ENCODE measurements around the gene MAN1B1.
"Not testable (repeated sequence)": the region's sequence is repeated elsewhere in the genome, so short reads cannot be mapped to it uniquely, and the experiment has no call there.

MAN1B1 gene

GRCh38 chr9:137112564-137113384, 26.0 kb downstream of the MAN1B1 start:
- no peak for DNase-seq

GRCh38 chr9:137113385-137114159, 26.8 kb downstream of the MAN1B1 start:
- no peak for DNase-seq

GRCh38 chr9:137114220-137114612, 27.4 kb downstream of the MAN1B1 start:
- no peak for DNase-seq

GRCh38 chr9:137114613-137115393, 28.0 kb downstream of the MAN1B1 start, which contains the start of gene DPP7:
TSS of gene DPP7 (minus strand) at chr9:137114733. CDS start at chr9:137114713, 20 bp downstream.
- no peak for DNase-seq

GRCh38 chr9:137115394-137116026, 28.7 kb downstream of the MAN1B1 start:
- no peak for DNase-seq

- DNase-seq: no peak
Measured at GRCh38 chr9:137116027-137116507, 29.3 kb downstream of the MAN1B1 start.

- no peak for DNase-seq
Measured at GRCh38 chr9:137116728-137117127, 29.9 kb downstream of the MAN1B1 start.

- no peak for DNase-seq
Measured at GRCh38 chr9:137117269-137117731, 30.5 kb downstream of the MAN1B1 start.

GRCh38 chr9:137118092-137118603, 31.4 kb downstream of the MAN1B1 start:
- not testable (repeated sequence) for DNase-seq

- not testable (repeated sequence) for DNase-seq
Measured at GRCh38 chr9:137121927-137122795, 35.4 kb downstream of the MAN1B1 start.

- not testable (repeated sequence) for DNase-seq
Measured at GRCh38 chr9:137122796-137123467, 36.1 kb downstream of the MAN1B1 start.

GRCh38 chr9:137123468-137123837, 36.7 kb downstream of the MAN1B1 start:
- DNase-seq: no peak

- DNase-seq: not testable (repeated sequence)
Measured at GRCh38 chr9:137123952-137124462, 37.2 kb downstream of the MAN1B1 start.

- DNase-seq: no peak
Measured at GRCh38 chr9:137126786-137127185, 40.0 kb downstream of the MAN1B1 start.

- DNase-seq: no peak
Measured at GRCh38 chr9:137127301-137128157, 40.7 kb downstream of the MAN1B1 start.

GRCh38 chr9:137128158-137128861, 41.5 kb downstream of the MAN1B1 start:
- DNase-seq: no peak

GRCh38 chr9:137128862-137129455, 42.2 kb downstream of the MAN1B1 start:
- DNase-seq: no peak
